ENCODE data around the gene RPL36. TPM values are rescaled to one million over a fixed set of nuclear protein-coding genes. Genes with fewer than 3 reads are reported as not detected.

RPL36 gene
- total and polyA plus RNA-seq, 2 of the 8 experiments (the other 6 are each of a cell fraction or from before 2014, with no cell fraction given) = 951 to 1,075 TPM

- Histone ChIP-seq H4K8ac (ENCODE audit: extremely low read depth, insufficient read depth, low read length) (peak overlapping the region; percentile 9), H2BK5ac (ENCODE audit: low read depth, low read length) (peak overlapping the region; percentile 52), H4K20me1 (replicated peaks in 1 of 2; ENCODE audit: control insufficient read depth in 1 of 2, insufficient read depth in 2 of 2, low read length in 2 of 2) (peaks cover 39 to 44% of the 10 kb centered on the region in 2 experiments), H3K23me2 (ENCODE audit: low read depth, low read length) (peaks cover 5% of the 10 kb centered on the region; the same call in 1 of the 2 replicates), H3K23ac (ENCODE audit: insufficient read length) (no peak overlapping the region), H4K5ac (ENCODE audit: insufficient read length, low read depth, low read length) (no peak overlapping the region), H3K4me3 (ENCODE audit: extremely low read depth in 1 of 4, insufficient read depth in 2 of 4, low read depth in 3 of 4, low read length in 4 of 4) (peak overlapping the region; percentile 64 to 99 (median 83); a peak in 6 of 8 replicates), H3K79me1 (ENCODE audit: low read depth, low read length) (peaks cover 6% of the 10 kb centered on the region), H2BK15ac (ENCODE audit: low read length) (no peak overlapping the region), H3K9ac (replicated peaks in 1 of 4; ENCODE audit: extremely low read depth in 1 of 4, low read depth in 3 of 4, low read length in 3 of 4) (no peak overlapping the region), H3K56ac (replicated peaks; ENCODE audit: insufficient read length, low read depth, low read length) (peak overlapping the region; percentile 30), H2AFZ (ENCODE audit: low read length) (no peak overlapping the region), H3K36me3 (ENCODE audit: control insufficient read depth in 2 of 4, insufficient read depth in 4 of 4, low read length in 3 of 4) (peaks cover 32 to 61% (median 55%) of the 10 kb centered on the region in 4 experiments), H2BK20ac (ENCODE audit: low read length) (no peak overlapping the region), H3K4ac (replicated peaks; ENCODE audit: insufficient read length, low read depth, low read length) (no peak overlapping the region), H3K4me1 (replicated peaks in 1 of 4; ENCODE audit: control insufficient read depth in 3 of 4, insufficient read depth in 4 of 4, low read length in 3 of 4) (peaks cover 0 to 3% (median 1%) of the 10 kb centered on the region in 4 experiments; a peak in 1 of 7 replicates), H3K18ac (ENCODE audit: extremely low read depth, low read length) (no peak overlapping the region), H3K79me2 (ENCODE audit: control insufficient read depth in 1 of 2, insufficient read depth in 2 of 2, low read length in 2 of 2) (peaks cover 10 to 39% of the 10 kb centered on the region in 2 experiments), H2BK120ac (replicated peaks; ENCODE audit: low read depth, low read length) (no peak overlapping the region), H4K91ac (replicated peaks; ENCODE audit: insufficient read length, low read length) (no peak overlapping the region), H3K27ac (ENCODE audit: low read depth, low read length) (no peak overlapping the region), H3K9me3 (ENCODE audit: insufficient read depth in 2 of 2, low read depth in 1 of 2, low read length in 1 of 2) (no peaks in the 10 kb centered on the region), H2BK12ac (ENCODE audit: low read depth, low read length) (no peak overlapping the region), H2AK5ac (ENCODE audit: low read depth, low read length) (no peak overlapping the region), H3K27me3 (replicated peaks in 1 of 4; ENCODE audit: control insufficient read depth in 3 of 4, extremely low read depth in 1 of 4, insufficient read depth in 3 of 4, low read length in 3 of 4) (no peaks in the 10 kb centered on the region), H3K14ac (ENCODE audit: insufficient read length) (no peak overlapping the region), H3K4me2 (ENCODE audit: insufficient read depth in 1 of 2, low read depth in 2 of 2, low read length in 2 of 2) (peak overlapping the region; percentile 61 to 67)
- FAIRE-seq (no peak), DNase-seq (ENCODE audit: low read depth in 1 of 2, low spot score in 2 of 2) (no peak)
- POLR2A ChIA-PET (ENCODE audit: partially characterized antibody) = interaction anchor here (0.9 to 15.6 kb wide), 29 partner anchors 7 to 1283 kb away, joined by 3 to 620 read pairs (median 5); partner anchors contain the start of genes CATSPERD, LONP1, SAFB and SAFB2
- CTCF ChIA-PET (ENCODE audit: partially characterized antibody) = interaction anchor here (1.0 to 3.3 kb wide), 2 partner anchors 16 to 104 kb away, joined by 3 to 23 read pairs; no protein-coding TSS in a partner anchor
- 86% methylated on average over 42 of the region's 42 CpGs; no CpG with 5 or more reads in 1 of the 2 experiments for WGBS, 2 experiments (ENCODE audit: extremely low coverage in 1 of 2, insufficient coverage in 1 of 2, insufficient read length in 1 of 2, insufficient replicate concordance in 2 of 2, low coverage in 1 of 2, low lambda C conversion rate in 2 of 2, missing lambda C conversion rate in 1 of 2)
- TF ChIP-seq CHD2 (IDR thresholded peaks at IDR 0.05; ENCODE audit: low read length) (no peak), SP2 (IDR thresholded peaks at IDR 0.05; ENCODE audit: low read length) (no peak), POLR2AphosphoS5 (IDR thresholded peaks at IDR 0.05; ENCODE audit: low read depth, low read length) (peak; percentile 69; the same call in 1 of the 2 replicates), PHF8 (conservative IDR thresholded peaks at IDR 0.05; ENCODE audit: low read depth, low read length) (no peak), CHD1 (IDR thresholded peaks at IDR 0.05; ENCODE audit: low read depth, low read length) (no peak), JUN (IDR thresholded peaks at IDR 0.05; ENCODE audit: low read depth, low read length) (no peak), SIRT6 (IDR thresholded peaks at IDR 0.05; ENCODE audit: low read length) (peak; percentile 38), SRF (IDR thresholded peaks at IDR 0.05; ENCODE audit: low read depth, low read length) (no peak), CBX5 (IDR thresholded peaks at IDR 0.05; ENCODE audit: low read depth, low read length) (no peak), KDM5A (IDR thresholded peaks at IDR 0.05; ENCODE audit: low read length) (no peak), ASH2L (IDR thresholded peaks at IDR 0.05; ENCODE audit: low read length) (no peak), GTF2F1 (IDR thresholded peaks at IDR 0.05; ENCODE audit: borderline replicate concordance, low read depth, low read length) (no peak), GABPA (IDR thresholded peaks at IDR 0.05; ENCODE audit: borderline replicate concordance, insufficient read depth, low read length) (no peak)
Measured at GRCh38 chr19:5691822-5692722, 2.0 kb downstream of the RPL36 start.
